Heart left ventricle (tissue), 13 donors: ENCODE results near the gene OR5H6.

Experiments
- POLR2A ChIP-seq, 2 donors: fragments of 450-650 bp; IDR thresholded peaks; one replicate each; pipeline ENCODE4 v1.6.1; 2017; ENCODE audit warnings: antibody characterized with exemption in 2 of 2, mild to moderate bottlenecking in 2 of 2, moderate library complexity in 2 of 2
- TF ChIP-seq, protein P1 (sequence below), 12 donors: fragments of 200-600 bp; sonication (generic) in 4 of 12; IDR thresholded peaks; one replicate each; pipeline versions ENCODE4 v1.5.0 to v1.8.0; 2018 to 2022; ENCODE audit warnings: antibody characterized with exemption in 12 of 12, mild to moderate bottlenecking in 5 of 12
- donor health status: ischemic (EF 13 %, LVEDD 7.1; RV severe dilation, severe dysfunction).
- donor health status: DM: no; HTN: yes; CAD: no.
- donor health status: DM: no; HTN: no; CAD: no.
- donor health status: ischemic (EF 25% LVEDD 6.9; RV normal size, moderate dysfunction).
- donor health status: ischemic (EF 25% LVEDD 5.7; RV mildly dilated, moderate dysfunction).
- donor health status: ischemic (EF 35%, LVEDD 5.7; RV mildly dilated, moderate dysfunction).
- donor health status: nonischemic (EF 11% LVEDD 7.7; RV severe dilation, severe dysfunction).
- donor health status: DM: yes; HTN: yes; CAD: no.
- donor health status: PGD.
- donor health status: ischemic (EF 29% LVEDD 5.4; RV normal size, mild dysfunction).
- donor health status: nonischemic (EF 23%, LVEDD 6.1; RV moderate dilation, normal function).

DNA sequence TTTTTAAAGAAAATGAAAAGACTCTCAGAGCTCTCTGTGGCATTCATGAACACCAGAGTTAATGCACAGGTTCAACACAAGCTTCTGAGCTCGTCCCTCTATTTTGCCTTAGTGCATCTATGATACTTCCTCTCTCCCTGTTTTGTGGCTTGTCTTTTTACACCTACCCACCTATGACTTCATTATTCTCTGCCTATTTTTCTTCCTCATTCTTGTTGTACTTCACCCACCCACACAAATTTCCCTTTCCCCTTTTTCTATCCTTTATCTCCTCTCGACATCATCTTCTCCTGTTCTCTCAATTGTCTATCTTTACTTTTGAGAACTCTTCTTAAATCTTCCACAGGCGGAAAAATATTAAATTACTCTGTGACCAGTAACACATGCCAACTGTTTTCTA is 49.0 kb upstream of the OR5H6 start:
- TF ChIP-seq, protein P1, sequence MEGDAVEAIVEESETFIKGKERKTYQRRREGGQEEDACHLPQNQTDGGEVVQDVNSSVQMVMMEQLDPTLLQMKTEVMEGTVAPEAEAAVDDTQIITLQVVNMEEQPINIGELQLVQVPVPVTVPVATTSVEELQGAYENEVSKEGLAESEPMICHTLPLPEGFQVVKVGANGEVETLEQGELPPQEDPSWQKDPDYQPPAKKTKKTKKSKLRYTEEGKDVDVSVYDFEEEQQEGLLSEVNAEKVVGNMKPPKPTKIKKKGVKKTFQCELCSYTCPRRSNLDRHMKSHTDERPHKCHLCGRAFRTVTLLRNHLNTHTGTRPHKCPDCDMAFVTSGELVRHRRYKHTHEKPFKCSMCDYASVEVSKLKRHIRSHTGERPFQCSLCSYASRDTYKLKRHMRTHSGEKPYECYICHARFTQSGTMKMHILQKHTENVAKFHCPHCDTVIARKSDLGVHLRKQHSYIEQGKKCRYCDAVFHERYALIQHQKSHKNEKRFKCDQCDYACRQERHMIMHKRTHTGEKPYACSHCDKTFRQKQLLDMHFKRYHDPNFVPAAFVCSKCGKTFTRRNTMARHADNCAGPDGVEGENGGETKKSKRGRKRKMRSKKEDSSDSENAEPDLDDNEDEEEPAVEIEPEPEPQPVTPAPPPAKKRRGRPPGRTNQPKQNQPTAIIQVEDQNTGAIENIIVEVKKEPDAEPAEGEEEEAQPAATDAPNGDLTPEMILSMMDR (IDR thresholded peaks at IDR 0.05): no peak
- no peak for TF ChIP-seq POLR2A (IDR thresholded peaks at IDR 0.05)
